ENCODE results near the gene MAP3K3. TPM values are rescaled to one million over a fixed set of nuclear protein-coding genes. Genes with fewer than 3 reads are reported as not detected.

Gene MAP3K3
- total and polyA plus RNA-seq, 2 donors (not counting 1 experiment from before 2014, with no cell fraction given) = 49.1 to 74.7 TPM

DNA sequence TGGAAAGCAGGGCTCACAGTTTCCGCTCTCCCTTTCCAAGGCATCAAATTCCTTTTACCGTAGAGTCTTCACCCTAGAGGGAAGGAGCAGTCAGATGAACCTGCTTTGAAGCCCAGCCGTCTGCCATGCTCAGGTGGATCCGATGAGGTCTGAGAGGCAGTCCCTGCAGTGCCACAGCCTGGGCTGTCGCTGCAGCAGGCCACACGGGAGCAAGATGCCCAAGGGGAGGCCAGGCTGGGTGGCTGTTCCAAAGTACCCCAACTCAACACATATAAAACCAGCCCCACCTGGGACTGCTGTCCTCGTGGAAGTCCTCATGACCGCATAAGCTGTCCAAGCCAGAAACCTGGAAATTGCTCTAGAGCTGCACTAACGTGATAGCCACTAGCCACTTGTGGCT, 82.6 kb downstream of the MAP3K3 start:
- Histone ChIP-seq H3K9me3 (ENCODE audit: control extremely low read depth in 1 of 3, control insufficient read depth in 2 of 3, insufficient read depth in 1 of 3, low read length in 2 of 3) (peaks cover 0 to 6% (median 0%) of the 10 kb centered on the region in 3 donors), H3K27ac (ENCODE audit: low read length in 2 of 2) (peak overlapping the region in 1 of 2 donors; percentile 75), H3K4me1 (ENCODE audit: control insufficient read depth in 2 of 2, insufficient read depth in 2 of 2, low read length in 2 of 2) (peaks cover 55 to 62% of the 10 kb centered on the region in 2 donors), H3K4me2 (replicated peaks; ENCODE audit: low read depth, low read length, poor library complexity, severe bottlenecking) (no peak overlapping the region), H3K4me3 (ENCODE audit: control extremely low read depth in 1 of 5, extremely low read depth in 1 of 5, insufficient read depth in 1 of 5, low read depth in 2 of 5, low read length in 4 of 5) (no peak overlapping the region), H3K27me3 (replicated peaks in 1 of 4; ENCODE audit: control extremely low read depth in 1 of 4, control insufficient read depth in 3 of 4, insufficient read depth in 4 of 4, low read length in 3 of 4) (no peaks in the 10 kb centered on the region), H3K36me3 (replicated peaks in 1 of 2; ENCODE audit: control extremely low read depth in 1 of 2, control insufficient read depth in 1 of 2, extremely low read depth in 1 of 2, insufficient read depth in 2 of 2, low read length in 1 of 2) (peaks cover 0 to 29% of the 10 kb centered on the region in 2 experiments), H4K20me1 (ENCODE audit: control insufficient read depth, insufficient read depth, low read length, poor library complexity, severe bottlenecking) (peaks cover 16% of the 10 kb centered on the region), H3K9ac (ENCODE audit: low read length) (no peak overlapping the region), H2AFZ (ENCODE audit: insufficient read depth, low read depth, low read length, poor library complexity, severe bottlenecking) (no peak overlapping the region), H3K79me2 (ENCODE audit: control insufficient read depth, insufficient read depth, low read length) (peaks cover 47% of the 10 kb centered on the region)
- DNase-seq (no peak), ATAC-seq (ENCODE audit: low read depth) (no peak)
- intact Hi-C loops (cut with micrococcal nuclease) = loop anchor here (5.0 kb wide), 1 partner anchor 802 kb away; the partner anchor contains the start of genes CEP95 and DDX5
- Mint-ChIP-seq H3K9me3 (ENCODE audit: insufficient read depth) (no peaks in the 10 kb centered on the region), H3K4me3 (no peak overlapping the region), H3K27me3 (no peaks in the 10 kb centered on the region), H3K4me1 (peaks cover 70% of the 10 kb centered on the region), H3K27ac (peak overlapping the region; percentile 92)
- TF ChIP-seq, protein P1, sequence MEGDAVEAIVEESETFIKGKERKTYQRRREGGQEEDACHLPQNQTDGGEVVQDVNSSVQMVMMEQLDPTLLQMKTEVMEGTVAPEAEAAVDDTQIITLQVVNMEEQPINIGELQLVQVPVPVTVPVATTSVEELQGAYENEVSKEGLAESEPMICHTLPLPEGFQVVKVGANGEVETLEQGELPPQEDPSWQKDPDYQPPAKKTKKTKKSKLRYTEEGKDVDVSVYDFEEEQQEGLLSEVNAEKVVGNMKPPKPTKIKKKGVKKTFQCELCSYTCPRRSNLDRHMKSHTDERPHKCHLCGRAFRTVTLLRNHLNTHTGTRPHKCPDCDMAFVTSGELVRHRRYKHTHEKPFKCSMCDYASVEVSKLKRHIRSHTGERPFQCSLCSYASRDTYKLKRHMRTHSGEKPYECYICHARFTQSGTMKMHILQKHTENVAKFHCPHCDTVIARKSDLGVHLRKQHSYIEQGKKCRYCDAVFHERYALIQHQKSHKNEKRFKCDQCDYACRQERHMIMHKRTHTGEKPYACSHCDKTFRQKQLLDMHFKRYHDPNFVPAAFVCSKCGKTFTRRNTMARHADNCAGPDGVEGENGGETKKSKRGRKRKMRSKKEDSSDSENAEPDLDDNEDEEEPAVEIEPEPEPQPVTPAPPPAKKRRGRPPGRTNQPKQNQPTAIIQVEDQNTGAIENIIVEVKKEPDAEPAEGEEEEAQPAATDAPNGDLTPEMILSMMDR (IDR thresholded peaks at IDR 0.05) = no peak
- TF ChIP-seq EZH2 (IDR thresholded peaks at IDR 0.05; ENCODE audit: borderline replicate concordance, insufficient read depth, low read depth, low read length, poor library complexity, severe bottlenecking) = no peak
- CTCF ChIA-PET = interaction anchor here (1.5 kb wide), 1 partner anchor 10 kb away, joined by 5 read pairs; no protein-coding TSS in a partner anchor
- POLR2A ChIA-PET = interaction anchor here (0.7 kb wide), 1 partner anchor 38 kb away, joined by 3 read pairs; no protein-coding TSS in a partner anchor
- WGBS (ENCODE audit: insufficient coverage) = 96% methylated on average over 9 of the region's 9 CpGs

GRCh38 chr17:63705657-63706056, 83.4 kb downstream of the MAP3K3 start:
- no peak for ATAC-seq (ENCODE audit: low read depth)
- CTCF ChIA-PET = interaction anchor here (1.3 to 1.5 kb wide), 2 partner anchors 8 to 10 kb away, joined by 5 read pairs; no protein-coding TSS in a partner anchor
- H3K4me3 Mint-ChIP-seq = peak overlapping the region; percentile 30

More at GRCh38 chr17:63705657-63706056, 83.4 kb downstream of the MAP3K3 start:
- peaks cover 54% of the 10 kb centered on the region for H3K79me2 ChIP-seq (ENCODE audit: control insufficient read depth, insufficient read depth, low read length)
- H3K4me1 ChIP-seq (ENCODE audit: control insufficient read depth in 2 of 2, insufficient read depth in 2 of 2, low read length in 2 of 2) = peaks cover 59 to 67% of the 10 kb centered on the region in 2 donors
- Mint-ChIP-seq H3K9me3 (ENCODE audit: insufficient read depth) (no peaks in the 10 kb centered on the region), H3K27ac (peak overlapping the region; percentile 92), H3K4me1 (peaks cover 76% of the 10 kb centered on the region), H3K27me3 (no peaks in the 10 kb centered on the region)
- WGBS (ENCODE audit: insufficient coverage) = 8% methylated on average over 3 of the region's 3 CpGs
- H3K27me3 ChIP-seq (replicated peaks in 1 of 4; ENCODE audit: control extremely low read depth in 1 of 4, control insufficient read depth in 3 of 4, insufficient read depth in 4 of 4, low read length in 3 of 4) = no peaks in the 10 kb centered on the region
- no peak for DNase-seq
- peak overlapping the region; percentile 38 to 75 for H3K27ac ChIP-seq (ENCODE audit: low read length in 2 of 2)
- H3K36me3 ChIP-seq (replicated peaks in 1 of 2; ENCODE audit: control extremely low read depth in 1 of 2, control insufficient read depth in 1 of 2, extremely low read depth in 1 of 2, insufficient read depth in 2 of 2, low read length in 1 of 2) = peaks cover 0 to 33% of the 10 kb centered on the region in 2 experiments
- H2AFZ ChIP-seq (ENCODE audit: insufficient read depth, low read depth, low read length, poor library complexity, severe bottlenecking) = no peak overlapping the region
- no peak overlapping the region for H3K9ac ChIP-seq (ENCODE audit: low read length)
- H3K4me2 ChIP-seq (replicated peaks; ENCODE audit: low read depth, low read length, poor library complexity, severe bottlenecking) = peak overlapping the region; percentile 39
- peaks cover 16% of the 10 kb centered on the region for H4K20me1 ChIP-seq (ENCODE audit: control insufficient read depth, insufficient read depth, low read length, poor library complexity, severe bottlenecking)
- intact Hi-C loops (cut with micrococcal nuclease) = no loop called here
- TF ChIP-seq EZH2 (IDR thresholded peaks at IDR 0.05; ENCODE audit: borderline replicate concordance, insufficient read depth, low read depth, low read length, poor library complexity, severe bottlenecking) = no peak
- TF ChIP-seq, protein P1 (IDR thresholded peaks at IDR 0.05) = no peak
- no peak overlapping the region for H3K4me3 ChIP-seq (ENCODE audit: control extremely low read depth in 1 of 5, extremely low read depth in 1 of 5, insufficient read depth in 1 of 5, low read depth in 2 of 5, low read length in 4 of 5)
- peaks cover 0 to 6% (median 0%) of the 10 kb centered on the region in 3 donors for H3K9me3 ChIP-seq (ENCODE audit: control extremely low read depth in 1 of 3, control insufficient read depth in 2 of 3, insufficient read depth in 1 of 3, low read length in 2 of 3)
- POLR2A ChIA-PET = interaction anchor here (0.8 to 1.1 kb wide), 3 partner anchors 8 to 37 kb away, joined by 3 to 5 read pairs (median 4); no protein-coding TSS in a partner anchor
